Raji (cell line): ENCODE measurements around the gene RHEX.

Experiments
- POLR2A ChIP-seq: IDR thresholded peaks from 2 replicates; pipeline ENCODE4 v1.6.1; 2011; ENCODE audit warnings: low read depth, low read length, control low read depth; ENCODE audit not compliant: insufficient read depth

Gene RHEX

GRCh38 chr1:206047271-206047670 is 5.7 kb upstream of the RHEX start:
- no peak for TF ChIP-seq POLR2A

- TF ChIP-seq POLR2A: no peak
Observed at GRCh38 chr1:206048582-206048981, 4.4 kb upstream of the RHEX start.

- no peak for TF ChIP-seq POLR2A
Observed at GRCh38 chr1:206049293-206049692, 3.7 kb upstream of the RHEX start.

- no peak for TF ChIP-seq POLR2A
Observed at GRCh38 chr1:206049919-206050600, 2.9 kb upstream of the RHEX start.

- TF ChIP-seq POLR2A: peak; percentile 55
Observed at GRCh38 chr1:206050655-206051235, 2.2 kb upstream of the RHEX start.

- no peak for TF ChIP-seq POLR2A
Observed at GRCh38 chr1:206058927-206059292, 5.9 kb downstream of the RHEX start.

GRCh38 chr1:206059355-206059915 is 6.5 kb downstream of the RHEX start:
- TF ChIP-seq POLR2A: no peak

- TF ChIP-seq POLR2A: no peak
Observed at GRCh38 chr1:206060844-206061243, 7.9 kb downstream of the RHEX start.

- no peak for TF ChIP-seq POLR2A
Observed at GRCh38 chr1:206062464-206062863, 9.5 kb downstream of the RHEX start.

- TF ChIP-seq POLR2A: no peak
Observed at GRCh38 chr1:206065547-206066145, 12.7 kb downstream of the RHEX start.

- TF ChIP-seq POLR2A: no peak
Observed at GRCh38 chr1:206066479-206067171, 13.7 kb downstream of the RHEX start.

GRCh38 chr1:206067486-206068227 is 14.7 kb downstream of the RHEX start:
- TF ChIP-seq POLR2A: no peak

GRCh38 chr1:206068314-206068713 is 15.3 kb downstream of the RHEX start:
- no peak for TF ChIP-seq POLR2A

- TF ChIP-seq POLR2A: no peak
Observed at GRCh38 chr1:206070627-206071304, 17.8 kb downstream of the RHEX start.

- TF ChIP-seq POLR2A: no peak
Observed at GRCh38 chr1:206074839-206075238, 21.9 kb downstream of the RHEX start.
